CD14-positive monocyte (primary cell): ENCODE results near the gene SPHK1. TPM values are rescaled to one million over a fixed set of nuclear protein-coding genes. Genes with fewer than 3 reads are reported as not detected.

Source experiments
- DNase-seq, 3 donors: peaks; one replicate each; pipeline ENCODE4 v3.0.0-alpha.2; 2011 to 2022
- H2AFZ ChIP-seq: 2 replicates; pipeline ENCODE4 v1.6.0; 2012; ENCODE audit warnings: mild to moderate bottlenecking, low read depth, low read length, inconsistent platforms; ENCODE audit not compliant: insufficient read depth, poor library complexity, severe bottlenecking
- H3K27ac ChIP-seq, 2 donors: 1 replicate in 1 of 2; 2 replicates in 1 of 2; pipeline ENCODE4 v1.5.1; 2012 to 2013; ENCODE audit warnings: low read length in 2 of 2, control low read depth in 1 of 2, inconsistent platforms in 1 of 2, low read depth in 1 of 2, mild to moderate bottlenecking in 1 of 2
- H3K27me3 ChIP-seq, 2 donors: one replicate each; pipeline versions ENCODE4 v1.6.0 to v1.6.1; 2011 to 2013; ENCODE audit warnings: low read length in 2 of 2; ENCODE audit not compliant: control insufficient read depth in 2 of 2, insufficient read depth in 2 of 2
- H3K36me3 ChIP-seq, 2 donors: replicated peaks in 1 of 2; 1 replicate in 1 of 2; 2 replicates in 1 of 2; pipeline versions ENCODE4 v1.5.1 to v1.6.1; 2012 to 2013; ENCODE audit warnings: low read length in 2 of 2, control low read depth in 1 of 2, inconsistent platforms in 1 of 2, mild to moderate bottlenecking in 1 of 2; ENCODE audit not compliant: insufficient read depth in 2 of 2, control insufficient read depth in 1 of 2
- H3K4me1 ChIP-seq, 2 donors: 1 replicate in 1 of 2; 2 replicates in 1 of 2; pipeline versions ENCODE4 v1.5.1 to v1.6.1; 2012 to 2013; ENCODE audit warnings: low read length in 2 of 2, control low read depth in 1 of 2, inconsistent platforms in 1 of 2, mild to moderate bottlenecking in 1 of 2, moderate library complexity in 1 of 2; ENCODE audit not compliant: insufficient read depth in 2 of 2, control insufficient read depth in 1 of 2
- H3K4me2 ChIP-seq: replicated peaks from 2 replicates; pipeline ENCODE3; 2012; ENCODE audit warnings: low read length, moderate library complexity, mild to moderate bottlenecking; ENCODE audit not compliant: poor library complexity, severe bottlenecking; ENCODE audit errors: extremely low read depth
- H3K4me3 ChIP-seq, 3 experiments: fragments of 200-600 bp in 1 of 3; sonication (generic) in 1 of 3; replicated peaks in 1 of 3; 1 replicate in 2 of 3; 2 replicates in 1 of 3; pipeline ENCODE4 v1.5.1; 2011 to 2013; ENCODE audit warnings: low read length in 3 of 3, mild to moderate bottlenecking in 3 of 3, control low read depth in 2 of 3, low read depth in 2 of 3, inconsistent platforms in 1 of 3, moderate library complexity in 1 of 3
- H3K79me2 ChIP-seq: 2 replicates; pipeline ENCODE4 v1.6.0; 2012; ENCODE audit warnings: mild to moderate bottlenecking, control low read depth, inconsistent platforms, low read length, moderate library complexity; ENCODE audit not compliant: insufficient read depth
- H3K9ac ChIP-seq: 2 replicates; pipeline ENCODE4 v1.6.0; 2017; ENCODE audit warnings: low read length, mild to moderate bottlenecking; ENCODE audit not compliant: insufficient read depth, poor library complexity, severe bottlenecking
- H3K9me3 ChIP-seq, 2 donors: replicated peaks in 1 of 2; 1 replicate in 1 of 2; 2 replicates in 1 of 2; pipeline versions ENCODE4 v1.5.1 to v1.6.1; 2012 to 2013; ENCODE audit warnings: low read length in 2 of 2, control low read depth in 1 of 2; ENCODE audit not compliant: control insufficient read depth in 1 of 2, insufficient read depth in 1 of 2
- H4K20me1 ChIP-seq: 2 replicates; pipeline ENCODE4 v1.6.0; 2012; ENCODE audit warnings: mild to moderate bottlenecking, low read length, control low read depth, moderate library complexity; ENCODE audit not compliant: insufficient read depth
- H3K27ac Mint-ChIP-seq, 7 donors: one replicate each; pipeline ENCODE4 v1.8.0; 2020; ENCODE audit warnings: mild to moderate bottlenecking in 7 of 7, mixed read lengths in 7 of 7, moderate library complexity in 6 of 7, inconsistent platforms in 2 of 7
- H3K27me3 Mint-ChIP-seq, 3 donors: one replicate each; pipeline ENCODE4 v1.8.0; 2021 to 2022; ENCODE audit warnings: low read depth in 3 of 3, mild to moderate bottlenecking in 3 of 3, mixed read lengths in 3 of 3, moderate library complexity in 3 of 3, inconsistent platforms in 1 of 3
- H3K36me3 Mint-ChIP-seq, 2 donors: one replicate each; pipeline ENCODE4 v1.8.0; 2020; ENCODE audit warnings: mixed read lengths in 2 of 2, inconsistent platforms in 1 of 2, mild to moderate bottlenecking in 1 of 2
- H3K4me1 Mint-ChIP-seq: one replicate; pipeline ENCODE4 v1.8.0; 2020; ENCODE audit warnings: mild to moderate bottlenecking, mixed read lengths
- H3K4me3 Mint-ChIP-seq, 2 donors: one replicate each; pipeline ENCODE4 v1.8.0; 2020; ENCODE audit warnings: mild to moderate bottlenecking in 2 of 2, mixed read lengths in 2 of 2, moderate library complexity in 1 of 2
- H3K9me3 Mint-ChIP-seq, 7 donors: one replicate each; pipeline ENCODE4 v1.8.0; 2020 to 2022; ENCODE audit warnings: mixed read lengths in 7 of 7, mild to moderate bottlenecking in 6 of 7, moderate library complexity in 6 of 7, inconsistent platforms in 2 of 7
- CTCF ChIP-seq: fragments of 200-600 bp; IDR thresholded peaks from one replicate; pipeline ENCODE4 v1.8.0; 2022; ENCODE audit warnings: antibody characterized with exemption, mild to moderate bottlenecking
- WGBS: methylation state at CpG from one replicate; pipeline ENCODE4 v1.1.5; 2013; ENCODE audit warnings: missing lambda C conversion rate; ENCODE audit not compliant: insufficient coverage; 5-methylcytosine and 5-hydroxymethylcytosine counted together
- intact Hi-C, 2 donors: fragments of 100-400 bp; cut with micrococcal nuclease; formaldehyde crosslinking; loops; one replicate each; pipeline versions ENCODE4 v1.15.0 to v1.15.1; 2023
- polyA plus RNA-seq, 3 donors: library from polyadenylated mRNA; depleted of rRNA in 1 of 3; unstranded in 2 of 3; stranded (reverse) in 1 of 3; fragments of 300-500 nt in 2 of 3; fragments of >200 nt in 1 of 3; fragmentation: Illumina TruSeq in 2 of 3; gene quantifications; 1 replicate in 2 of 3; 2 replicates in 1 of 3; pipeline ENCODE4 v1.2.3, GENCODE V29; 2012 to 2021

The SPHK1 gene
- polyA plus RNA-seq, 3 donors = 12.9 to 33.9 (median 19.1) TPM

GRCh38 chr17:76416457-76416856, 32.0 kb downstream of the SPHK1 start:
- no peak overlapping the region for H3K4me3 ChIP-seq
- H4K20me1 ChIP-seq = peaks cover 83% of the 10 kb centered on the region
- no peaks in the 10 kb centered on the region for H3K27me3 ChIP-seq
- H3K27ac ChIP-seq = no peak overlapping the region
- no peak for TF ChIP-seq CTCF
- peaks cover 19% of the 10 kb centered on the region for H3K79me2 ChIP-seq
- Mint-ChIP-seq H3K27ac (no peak overlapping the region), H3K36me3 (peaks cover 10 to 34% of the 10 kb centered on the region in 2 donors), H3K4me1 (peaks cover 6% of the 10 kb centered on the region), H3K9me3 (no peaks in the 10 kb centered on the region), H3K4me3 (no peak overlapping the region), H3K27me3 (peaks cover 0 to 3% (median 0%) of the 10 kb centered on the region in 3 donors)
- no peaks in the 10 kb centered on the region for H3K9me3 ChIP-seq
- no peak overlapping the region for H2AFZ ChIP-seq
- 100% methylated on average over 3 of the region's 6 CpGs for WGBS
- no peak overlapping the region for H3K4me2 ChIP-seq
- H3K9ac ChIP-seq = no peak overlapping the region
- intact Hi-C loops = no loop called here
- no peaks in the 10 kb centered on the region for H3K4me1 ChIP-seq
- peaks cover 3 to 31% of the 10 kb centered on the region in 2 donors for H3K36me3 ChIP-seq
- DNase-seq = no peak

- Mint-ChIP-seq H3K36me3 (peaks cover 13 to 37% of the 10 kb centered on the region in 2 donors), H3K27ac (no peak overlapping the region), H3K4me1 (peaks cover 6% of the 10 kb centered on the region), H3K27me3 (peaks cover 0 to 3% (median 0%) of the 10 kb centered on the region in 3 donors), H3K4me3 (no peak overlapping the region), H3K9me3 (no peaks in the 10 kb centered on the region)
- Histone ChIP-seq H3K79me2 (peaks cover 19% of the 10 kb centered on the region), H3K36me3 (peaks cover 3 to 27% of the 10 kb centered on the region in 2 donors), H3K27ac (no peak overlapping the region), H3K4me3 (no peak overlapping the region), H3K4me1 (no peaks in the 10 kb centered on the region), H3K9ac (no peak overlapping the region), H2AFZ (no peak overlapping the region), H3K4me2 (no peak overlapping the region), H3K27me3 (no peaks in the 10 kb centered on the region), H3K9me3 (no peaks in the 10 kb centered on the region), H4K20me1 (peaks cover 87% of the 10 kb centered on the region)
- DNase-seq = no peak
- TF ChIP-seq CTCF = no peak
- intact Hi-C loops = no loop called here
- WGBS = 89% methylated on average over 2 of the region's 4 CpGs
Observed at GRCh38 chr17:76416899-76417298, 32.5 kb downstream of the SPHK1 start.
